NB4 (cell line): Measurements from ENCODE around the gene SPATA32.

Source experiments
- CTCF ChIP-seq: IDR thresholded peaks from one replicate; pipeline ENCODE4 v1.5.1; 2012; ENCODE audit warnings: low read depth, low read length
- MAX ChIP-seq: IDR thresholded peaks from 2 replicates; pipeline ENCODE4 v1.6.1; 2011; ENCODE audit warnings: low read depth, low read length
- POLR2A ChIP-seq: IDR thresholded peaks from 2 replicates; pipeline ENCODE4 v1.6.1; 2011; ENCODE audit warnings: mild to moderate bottlenecking; ENCODE audit not compliant: insufficient read length; ENCODE audit errors: extremely low read depth

- TF ChIP-seq POLR2A (no peak), CTCF (no peak), MAX (no peak)
These were observed 46.1 kb upstream of the SPATA32 start for GRCh38 chr17:45308016-45308365.
